OCI-LY7 (cell line): Measurements from ENCODE around the gene DPH6.

Experiments
- CTCF ChIP-seq: fragments of 200-600 bp; sonication (generic); conservative IDR thresholded peaks from 2 replicates; pipeline ENCODE4 v1.5.1; 2014; ENCODE audit warnings: mild to moderate bottlenecking, antibody characterized with exemption, low read length, moderate library complexity, mixed read lengths
- EZH2phosphoT487 ChIP-seq: fragments of 200-600 bp; sonication (generic); IDR thresholded peaks from 2 replicates; pipeline ENCODE4 v1.6.1; 2018; ENCODE audit warnings: low read depth, borderline replicate concordance, mild to moderate bottlenecking, mixed run types, antibody characterized with exemption, low read length, moderate library complexity, mixed read lengths

GRCh38 chr15:35466476-35466875 lies 79.5 kb downstream of the DPH6 start:
- no peak for TF ChIP-seq CTCF
- no peak for TF ChIP-seq EZH2phosphoT487
